HL-60 (cell line): ENCODE results near the gene WNT16.

Source experiments
- DNase-seq, 2 experiments: peaks; one replicate each; pipeline ENCODE4 v3.0.0-alpha.2; 2010 to 2020; ENCODE audit warnings: low read depth in 1 of 2, low spot score in 1 of 2
- H3K27ac ChIP-seq: fragments of 250-450 bp; sonication (Bioruptor Pico); replicated peaks from 2 replicates; pipeline ENCODE4 v1.5.1; 2020; ENCODE audit warnings: mild to moderate bottlenecking, moderate library complexity
- H3K27me3 ChIP-seq: fragments of 250-450 bp; sonication (Bioruptor Pico); 2 replicates; pipeline ENCODE4 v1.5.1; 2021; ENCODE audit warnings: mild to moderate bottlenecking, moderate library complexity; ENCODE audit not compliant: insufficient read depth, poor library complexity, severe bottlenecking
- H3K4me3 ChIP-seq: replicated peaks from 2 replicates; pipeline ENCODE4 v1.5.1; 2011; ENCODE audit warnings: mild to moderate bottlenecking, control low read depth, low read length; ENCODE audit not compliant: insufficient read depth
- CTCF ChIP-seq: IDR thresholded peaks from one replicate; pipeline ENCODE4 v1.5.1; 2011; ENCODE audit warnings: low read length, control low read depth, inconsistent platforms; ENCODE audit not compliant: insufficient read depth
- GABPA ChIP-seq: IDR thresholded peaks from 2 replicates; pipeline ENCODE4 v1.6.1; 2012; ENCODE audit warnings: low read depth
- POLR2AphosphoS5 ChIP-seq: IDR thresholded peaks from 2 replicates; pipeline ENCODE4 v1.6.1; 2012; ENCODE audit warnings: low read depth
- REST ChIP-seq: IDR thresholded peaks from 2 replicates; pipeline ENCODE4 v1.6.1; 2012; ENCODE audit warnings: low read depth; ENCODE audit not compliant: insufficient replicate concordance
- SPI1 ChIP-seq: IDR thresholded peaks from 2 replicates; pipeline ENCODE4 v1.6.1; 2012; ENCODE audit warnings: low read depth, mild to moderate bottlenecking, borderline replicate concordance

WNT16 gene

GRCh38 chr7:121280656-121281055 lies 48.1 kb upstream of the WNT16 start:
- H3K4me3 ChIP-seq = no peak overlapping the region
- no peak overlapping the region for H3K27ac ChIP-seq
- DNase-seq = no peak
- no peak for TF ChIP-seq SPI1
- TF ChIP-seq POLR2AphosphoS5 = no peak
- no peak for TF ChIP-seq REST
- no peak for TF ChIP-seq GABPA
- TF ChIP-seq CTCF = no peak
- H3K27me3 ChIP-seq = no peaks in the 10 kb centered on the region

- Histone ChIP-seq H3K27me3 (no peaks in the 10 kb centered on the region), H3K27ac (no peak overlapping the region), H3K4me3 (no peak overlapping the region)
- TF ChIP-seq POLR2AphosphoS5 = no peak
- TF ChIP-seq CTCF = no peak
- TF ChIP-seq GABPA = no peak
- TF ChIP-seq REST = no peak
- TF ChIP-seq SPI1 = no peak
- no peak for DNase-seq
These were observed 46.7 kb upstream of the WNT16 start for GRCh38 chr7:121282129-121282528.

DNA sequence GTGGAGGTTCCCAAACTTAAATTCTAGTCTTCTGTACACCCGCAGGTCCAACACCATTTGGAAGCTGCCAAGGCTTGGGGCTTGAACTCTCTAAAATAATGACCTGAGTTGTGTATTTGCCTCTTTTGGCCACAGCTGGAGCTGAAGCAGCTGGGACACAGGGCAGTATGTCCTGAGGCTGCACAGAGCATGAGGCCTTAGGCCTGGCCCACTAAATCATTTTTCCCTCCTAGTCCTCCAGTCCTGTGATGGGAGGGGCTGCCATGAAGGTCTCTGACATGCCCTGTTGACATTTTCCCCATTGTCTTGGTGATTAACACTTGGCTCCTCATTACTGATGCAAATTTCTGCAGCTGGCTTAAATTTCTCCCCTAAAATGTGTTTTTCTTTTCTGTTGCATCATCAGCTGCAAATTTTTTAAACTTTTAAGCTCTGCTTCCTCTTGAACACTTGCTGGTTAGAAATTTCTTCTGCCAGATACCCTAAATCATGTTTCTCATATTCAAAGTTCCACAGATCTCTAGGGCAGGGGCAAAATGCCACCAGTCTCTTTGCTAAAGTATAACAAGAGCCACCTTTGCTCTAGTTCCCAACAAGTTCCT lies 43.6 kb upstream of the WNT16 start:
- no peak for DNase-seq
- Histone ChIP-seq H3K4me3 (no peak overlapping the region), H3K27me3 (no peaks in the 10 kb centered on the region), H3K27ac (no peak overlapping the region)
- TF ChIP-seq POLR2AphosphoS5 (no peak), SPI1 (no peak)

DNA sequence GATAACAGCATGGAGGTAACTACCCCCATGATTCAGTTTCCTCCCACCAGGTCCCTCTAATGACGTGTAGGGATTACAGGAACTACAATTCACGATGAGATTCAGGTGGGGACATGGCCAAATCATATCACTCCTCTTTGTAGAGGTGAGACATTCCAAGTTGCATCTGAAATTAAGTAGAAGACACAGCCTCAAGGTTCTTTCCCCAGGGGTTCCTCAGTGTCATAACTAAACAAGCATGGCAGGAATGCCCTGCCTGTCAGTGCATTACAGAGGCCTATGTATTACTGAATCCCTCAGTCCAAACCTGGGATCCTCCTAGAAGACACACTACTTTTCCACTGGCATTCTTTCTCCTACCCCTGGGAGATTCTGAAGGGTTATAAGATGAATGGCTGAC lies 42.6 kb upstream of the WNT16 start:
- Histone ChIP-seq H3K27me3 (no peaks in the 10 kb centered on the region), H3K27ac (no peak overlapping the region), H3K4me3 (no peak overlapping the region)
- TF ChIP-seq SPI1 (no peak), REST (no peak), POLR2AphosphoS5 (no peak), CTCF (no peak), GABPA (no peak)
- no peak for DNase-seq
